NCI-H187 (cell line): ENCODE measurements around the gene TLL2.

Experiments used
- DNase-seq, 2 experiments: peaks; one replicate each; lab custom pipeline; 2025; lab: John Stamatoyannopoulos, UW

The TLL2 gene

GRCh38 chr10:96390460-96390864 is 123.3 kb downstream of the TLL2 start:
- no peak for DNase-seq

GRCh38 chr10:96389785-96390184 is 123.9 kb downstream of the TLL2 start:
- DNase-seq: no peak

GRCh38 chr10:96387601-96388000 is 126.1 kb downstream of the TLL2 start:
- no peak for DNase-seq

- no peak for DNase-seq
These were observed 126.6 kb downstream of the TLL2 start for GRCh38 chr10:96387161-96387560.

- DNase-seq: no peak
These were observed 129.2 kb downstream of the TLL2 start for GRCh38 chr10:96384506-96384905.

- DNase-seq: no peak
These were observed 132.9 kb downstream of the TLL2 start for GRCh38 chr10:96380821-96381220.

GRCh38 chr10:96379758-96380157 is 134.0 kb downstream of the TLL2 start:
- DNase-seq: no peak

- DNase-seq: no peak
These were observed 135.0 kb downstream of the TLL2 start for GRCh38 chr10:96378741-96379140.

GRCh38 chr10:96377816-96378294 is 135.9 kb downstream of the TLL2 start:
- no peak for DNase-seq

- no peak for DNase-seq
These were observed 137.2 kb downstream of the TLL2 start for GRCh38 chr10:96376483-96376882.

GRCh38 chr10:96374985-96375830 is 138.5 kb downstream of the TLL2 start:
- peak; percentile 56 to 59 for DNase-seq

- no peak for DNase-seq
These were observed 139.1 kb downstream of the TLL2 start for GRCh38 chr10:96374639-96374984.

GRCh38 chr10:96374004-96374403 is 139.7 kb downstream of the TLL2 start:
- DNase-seq: no peak

GRCh38 chr10:96371356-96371755 is 142.4 kb downstream of the TLL2 start:
- DNase-seq: no peak

- DNase-seq: peak in 1 of 2 experiments; percentile 2
These were observed 143.1 kb downstream of the TLL2 start for GRCh38 chr10:96370584-96371157.

GRCh38 chr10:96369890-96370583 is 143.7 kb downstream of the TLL2 start:
- no peak for DNase-seq

GRCh38 chr10:96368971-96369370 is 144.8 kb downstream of the TLL2 start:
- no peak for DNase-seq

GRCh38 chr10:96367470-96367869 is 146.3 kb downstream of the TLL2 start:
- DNase-seq: no peak

GRCh38 chr10:96366508-96366907 is 147.2 kb downstream of the TLL2 start:
- DNase-seq: no peak

GRCh38 chr10:96365571-96365970 is 148.2 kb downstream of the TLL2 start:
- no peak for DNase-seq

GRCh38 chr10:96360766-96361165 is 153.0 kb downstream of the TLL2 start:
- no peak for DNase-seq

GRCh38 chr10:96360331-96360730 is 153.4 kb downstream of the TLL2 start:
- DNase-seq: no peak

GRCh38 chr10:96359616-96360015 is 154.1 kb downstream of the TLL2 start:
- no peak for DNase-seq
